Tibial nerve (tissue), 4 donors: ENCODE measurements around the gene RAPGEF3.

ENCODE experiments used
- EP300 ChIP-seq, 2 donors: sonication (generic); formaldehyde crosslinking; IDR thresholded peaks; one replicate each; pipeline ENCODE4 v1.6.1; 2017; ENCODE audit warnings: antibody characterized with exemption in 2 of 2, mild to moderate bottlenecking in 1 of 2
- POLR2A ChIP-seq, 2 donors: fragments of 450-650 bp; IDR thresholded peaks; one replicate each; pipeline ENCODE4 v1.6.1; 2017; ENCODE audit warnings: antibody characterized with exemption in 2 of 2, mild to moderate bottlenecking in 2 of 2, moderate library complexity in 2 of 2
- TF ChIP-seq, protein P1 (sequence below), 5 experiments: fragments of 200-600 bp in 3 of 5; fragments of 450-650 bp in 2 of 5; sonication (generic) in 3 of 5; IDR thresholded peaks; one replicate each; pipeline ENCODE4 v1.5.1; 2016 to 2019; ENCODE audit warnings: antibody characterized with exemption in 5 of 5, mild to moderate bottlenecking in 3 of 5, moderate library complexity in 2 of 5

DNA sequence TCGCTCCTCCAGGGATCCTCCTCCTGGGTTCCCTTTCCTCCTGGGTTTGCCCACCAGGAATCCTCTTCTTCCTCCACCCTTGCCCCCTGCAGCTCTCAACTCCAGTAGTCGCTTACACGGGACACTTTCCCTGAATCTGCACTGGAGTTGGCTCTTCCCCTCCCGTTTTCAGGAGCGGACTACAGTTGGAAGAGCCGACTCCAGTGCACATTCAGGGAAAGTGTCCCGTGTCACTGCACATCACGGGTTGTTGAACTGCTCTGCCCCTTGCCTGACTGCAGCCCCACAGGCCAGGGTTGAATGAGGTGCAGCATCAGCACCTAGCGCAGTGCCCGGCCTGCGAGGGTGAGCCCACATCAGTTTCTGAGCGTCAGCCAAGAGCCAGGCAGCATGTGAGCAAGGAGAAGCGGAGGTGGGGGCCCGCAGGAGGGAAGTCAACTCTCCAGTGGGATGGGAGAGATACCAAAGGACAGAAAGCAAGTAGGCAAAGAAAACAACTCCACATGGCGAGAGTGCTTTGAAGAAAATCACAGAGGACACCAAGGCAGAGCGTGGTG is 13.1 kb downstream of the RAPGEF3 start:
- TF ChIP-seq, protein P1, sequence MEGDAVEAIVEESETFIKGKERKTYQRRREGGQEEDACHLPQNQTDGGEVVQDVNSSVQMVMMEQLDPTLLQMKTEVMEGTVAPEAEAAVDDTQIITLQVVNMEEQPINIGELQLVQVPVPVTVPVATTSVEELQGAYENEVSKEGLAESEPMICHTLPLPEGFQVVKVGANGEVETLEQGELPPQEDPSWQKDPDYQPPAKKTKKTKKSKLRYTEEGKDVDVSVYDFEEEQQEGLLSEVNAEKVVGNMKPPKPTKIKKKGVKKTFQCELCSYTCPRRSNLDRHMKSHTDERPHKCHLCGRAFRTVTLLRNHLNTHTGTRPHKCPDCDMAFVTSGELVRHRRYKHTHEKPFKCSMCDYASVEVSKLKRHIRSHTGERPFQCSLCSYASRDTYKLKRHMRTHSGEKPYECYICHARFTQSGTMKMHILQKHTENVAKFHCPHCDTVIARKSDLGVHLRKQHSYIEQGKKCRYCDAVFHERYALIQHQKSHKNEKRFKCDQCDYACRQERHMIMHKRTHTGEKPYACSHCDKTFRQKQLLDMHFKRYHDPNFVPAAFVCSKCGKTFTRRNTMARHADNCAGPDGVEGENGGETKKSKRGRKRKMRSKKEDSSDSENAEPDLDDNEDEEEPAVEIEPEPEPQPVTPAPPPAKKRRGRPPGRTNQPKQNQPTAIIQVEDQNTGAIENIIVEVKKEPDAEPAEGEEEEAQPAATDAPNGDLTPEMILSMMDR (IDR thresholded peaks at IDR 0.05): no peak
- no peak for TF ChIP-seq POLR2A (IDR thresholded peaks at IDR 0.05)
- TF ChIP-seq EP300 (IDR thresholded peaks at IDR 0.05): peak in 1 of 2 donors; percentile 14
